GM21526 (cell line): ENCODE results near the gene RET.

Experiments
- ATAC-seq: cut with Tn5 transposase; IDR thresholded peaks from one replicate; pipeline ENCODE4 v1.9.1; 2021; ENCODE audit warnings: moderate library complexity; ENCODE audit not compliant: unreplicated experiment, low FRiP score

RET gene

DNA sequence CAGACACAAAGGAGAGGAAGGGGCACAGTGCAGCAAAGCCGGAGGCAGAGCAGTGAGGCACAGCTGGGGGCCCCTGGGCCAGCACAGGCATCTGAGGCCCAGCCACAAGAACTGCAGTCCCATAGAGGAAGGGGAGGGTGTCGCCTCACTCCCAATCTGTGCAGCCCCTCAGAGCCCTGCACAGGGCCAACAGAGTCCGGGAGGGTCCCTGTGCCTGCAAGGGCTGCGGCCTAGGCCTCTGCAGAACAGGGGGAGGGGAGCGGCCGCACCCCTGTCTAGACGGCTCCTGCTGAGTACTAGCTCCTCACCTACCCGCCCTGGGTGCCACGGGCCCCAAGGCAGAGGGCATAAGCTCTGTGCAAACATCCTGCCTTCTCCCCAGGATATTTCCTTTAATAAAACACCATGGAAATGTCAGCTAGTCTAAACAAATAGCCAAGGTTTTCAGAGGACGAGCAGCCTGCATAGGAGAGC lies 32.4 kb upstream of the RET start:
- ATAC-seq: no peak

DNA sequence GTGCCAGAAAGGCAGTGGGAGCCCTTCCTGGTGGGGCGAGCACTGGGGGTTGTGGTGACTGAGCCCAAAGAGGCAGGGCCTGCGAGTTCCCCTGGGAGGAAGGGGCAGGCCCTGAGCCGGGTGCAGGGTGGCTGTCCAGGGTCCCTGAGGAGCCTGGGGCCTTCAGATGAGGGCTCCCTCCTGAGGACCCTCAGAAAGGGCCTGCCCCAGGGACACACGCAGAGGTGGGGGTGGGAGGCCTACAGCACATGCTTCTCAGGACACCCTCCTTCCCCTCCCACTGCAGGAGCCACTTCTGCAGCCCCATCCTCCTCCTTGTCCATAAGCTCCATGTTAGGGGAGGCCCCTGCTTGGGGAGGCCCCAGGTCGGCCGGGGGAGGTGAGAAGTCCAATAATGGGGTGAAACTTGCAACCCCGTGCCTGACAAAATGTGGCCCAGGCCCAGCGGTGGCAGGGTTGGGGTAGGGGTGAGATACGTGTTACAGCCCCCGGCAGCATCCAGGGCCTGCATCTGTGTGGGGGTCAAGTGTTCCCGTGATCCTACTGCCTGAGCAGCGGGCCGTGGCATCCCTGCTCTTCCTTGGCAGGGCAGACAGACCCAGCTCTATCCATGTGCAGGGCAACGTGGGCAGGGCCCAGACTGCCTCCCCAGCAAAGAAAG lies 31.8 kb upstream of the RET start:
- no peak for ATAC-seq

DNA sequence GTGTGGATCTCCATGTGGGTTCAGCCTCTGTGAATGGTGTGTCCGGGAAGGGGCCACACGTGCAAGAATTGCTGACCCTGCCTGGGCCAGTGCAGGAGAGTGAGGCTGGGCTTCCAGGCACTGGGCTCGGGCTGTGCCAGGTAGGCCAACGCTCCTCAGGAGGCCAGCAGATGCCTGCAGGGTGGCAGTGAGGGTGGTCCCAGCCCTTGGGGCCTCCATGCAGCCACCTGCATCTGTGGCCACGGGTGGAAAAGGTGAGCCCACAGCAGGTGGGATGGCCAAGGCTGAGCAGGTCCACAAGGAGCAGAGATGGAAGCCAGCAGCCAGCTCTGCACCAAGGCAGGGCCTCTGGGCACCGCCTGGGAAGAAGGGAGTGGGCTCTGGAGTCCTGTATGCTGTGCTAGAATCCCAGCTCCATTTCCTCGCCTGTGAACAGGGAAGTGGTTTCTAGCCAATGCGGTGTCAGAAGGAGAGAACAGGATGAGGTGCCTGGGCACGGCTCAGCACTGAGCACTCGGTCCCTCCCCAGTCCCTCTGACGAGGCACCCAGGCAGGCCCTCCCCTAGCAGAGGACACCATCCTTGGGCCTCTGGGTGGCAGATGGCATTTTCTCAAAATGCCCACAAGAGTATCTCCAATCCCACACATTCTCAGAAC lies 31.1 kb upstream of the RET start:
- no peak for ATAC-seq

DNA sequence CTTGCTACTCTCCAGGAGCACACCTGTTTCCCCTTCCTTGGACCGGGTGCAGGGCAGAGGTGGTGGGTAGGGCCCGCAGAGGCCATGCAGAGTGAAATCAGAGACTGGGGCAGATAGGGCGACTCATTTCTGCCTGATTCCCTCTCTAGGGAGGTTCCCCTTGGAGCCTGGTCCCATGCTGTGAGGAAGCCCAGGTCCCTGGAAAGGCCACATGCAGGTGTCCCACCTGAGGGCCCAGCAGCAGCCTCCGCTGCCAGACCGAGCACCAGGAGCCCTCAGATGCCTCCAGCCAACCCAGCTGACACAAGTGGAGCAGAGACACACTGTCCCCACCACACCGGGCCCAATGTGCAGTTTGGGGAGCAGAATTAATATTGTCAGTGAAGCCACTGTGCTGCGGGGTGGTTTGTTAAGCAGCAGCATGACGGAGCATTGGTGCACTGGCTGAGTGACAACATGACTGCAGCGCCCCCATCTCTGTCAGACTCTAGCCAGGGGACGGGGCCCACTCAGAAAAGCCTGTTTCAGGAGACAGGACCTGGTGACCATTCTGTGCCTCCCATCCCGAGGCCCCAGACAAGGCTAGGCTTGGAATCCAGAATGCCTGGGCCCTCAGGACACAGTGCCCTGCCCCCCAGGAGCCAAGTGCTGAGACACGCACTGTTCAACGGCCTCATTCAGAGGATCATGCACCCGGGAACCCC lies 30.4 kb upstream of the RET start:
- no peak for ATAC-seq

DNA sequence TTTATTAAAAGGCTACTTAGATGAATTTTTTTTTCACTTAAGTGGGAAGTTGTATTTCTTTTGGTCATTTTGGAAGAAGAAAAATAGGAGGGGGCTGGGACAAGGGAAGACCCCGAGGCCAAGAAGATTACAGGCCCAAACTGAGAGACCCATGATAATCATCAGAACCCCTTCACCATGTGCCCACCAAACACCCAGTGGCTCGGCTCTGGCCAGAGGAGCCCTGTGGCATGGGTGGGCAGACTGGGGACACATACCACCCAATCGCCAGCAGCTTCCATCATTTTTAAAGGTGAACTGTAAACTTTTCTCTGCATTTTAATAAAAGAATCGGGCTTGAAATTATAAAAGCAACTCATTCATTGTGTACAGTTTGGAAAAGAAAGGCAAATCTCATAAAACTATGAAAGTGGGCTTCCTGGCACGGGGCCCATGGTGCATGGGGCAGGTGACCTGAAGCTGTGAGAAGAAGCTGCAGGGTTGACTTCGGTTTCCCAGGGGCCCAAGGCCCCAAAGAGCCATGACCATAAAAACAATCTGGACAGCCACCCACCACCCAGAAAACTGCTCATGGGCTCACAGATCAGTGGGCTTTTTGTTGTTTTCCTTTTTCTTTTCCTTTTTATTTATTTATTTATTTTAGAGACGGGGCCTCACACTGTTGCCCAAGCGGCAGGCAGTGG lies 29.4 kb upstream of the RET start:
- ATAC-seq: no peak

DNA sequence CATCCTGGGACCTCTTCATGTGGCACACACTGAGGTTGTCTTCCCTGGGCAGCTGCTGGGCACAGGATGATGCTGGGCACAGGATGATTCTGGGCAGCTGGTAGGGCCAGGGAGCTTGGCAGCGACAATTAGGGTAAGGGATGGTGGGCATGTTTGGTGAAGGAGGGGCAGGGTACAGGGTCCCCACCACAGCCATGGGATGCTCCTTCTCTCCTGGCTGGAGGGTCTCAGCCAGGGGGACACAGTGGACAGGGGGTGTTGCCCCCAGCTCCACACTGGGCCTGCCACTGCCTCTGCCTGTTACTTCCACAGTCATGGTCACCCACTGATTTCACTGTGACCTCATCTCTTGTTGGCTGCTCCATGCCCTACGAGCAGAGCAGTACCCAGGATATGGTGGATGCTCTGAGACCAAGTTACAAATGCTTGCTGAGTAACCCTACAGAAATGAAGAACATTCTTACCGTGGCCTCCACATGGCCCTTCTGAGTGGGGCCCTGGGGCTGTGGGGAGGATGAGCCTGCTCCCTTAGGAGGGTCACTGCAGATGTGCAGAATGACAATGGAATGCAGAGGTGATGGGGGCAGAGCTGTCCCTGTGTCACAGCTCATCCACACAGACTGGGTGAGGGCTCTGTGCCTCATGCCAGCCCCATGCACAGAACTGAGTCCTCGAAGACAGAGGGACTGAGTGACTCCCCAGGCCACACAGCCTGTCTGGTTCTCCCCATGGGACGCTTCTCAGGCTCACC lies 28.4 kb upstream of the RET start:
- ATAC-seq: no peak

DNA sequence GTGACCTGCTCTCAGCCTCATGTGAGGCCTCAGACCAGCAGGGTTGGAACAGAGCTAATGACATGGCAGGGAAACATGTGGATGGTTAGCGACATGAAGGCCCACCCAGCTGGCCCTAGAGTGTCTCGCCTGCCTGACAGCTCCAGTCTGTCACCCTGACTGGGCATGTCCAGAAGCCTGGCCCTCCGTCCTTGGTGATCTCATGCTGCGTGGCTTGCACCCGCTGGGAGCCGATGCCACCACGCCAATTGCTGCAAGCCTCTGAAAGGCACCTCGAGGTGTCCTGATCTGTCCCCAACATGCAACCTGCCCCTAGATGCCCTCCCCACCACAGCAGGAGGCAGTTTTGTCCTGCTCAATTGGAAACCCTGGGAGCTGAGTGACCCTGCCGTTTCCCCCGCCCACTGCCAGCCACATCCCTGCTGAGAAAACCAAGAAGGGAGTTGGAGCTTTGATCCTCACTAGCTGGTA lies 27.8 kb upstream of the RET start:
- no peak for ATAC-seq

DNA sequence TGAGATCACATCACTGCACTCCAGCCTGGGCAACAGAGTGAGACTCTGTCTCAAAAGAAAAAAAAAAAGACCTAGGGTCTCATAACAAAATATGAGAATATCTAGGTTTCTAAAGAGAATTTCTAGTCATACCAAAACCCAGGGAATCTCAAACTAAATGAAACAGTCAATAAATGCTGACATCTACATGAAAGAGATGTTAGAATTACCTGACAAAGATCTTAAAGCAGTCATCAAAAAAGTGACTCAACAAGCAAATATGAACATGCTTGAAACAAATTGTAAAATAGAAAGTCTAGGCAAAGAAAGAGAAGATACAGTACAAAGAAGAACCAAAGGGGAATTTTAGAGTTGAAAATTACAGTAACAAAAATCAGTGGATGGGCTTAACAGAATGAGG lies 26.9 kb upstream of the RET start:
- ATAC-seq: no peak

DNA sequence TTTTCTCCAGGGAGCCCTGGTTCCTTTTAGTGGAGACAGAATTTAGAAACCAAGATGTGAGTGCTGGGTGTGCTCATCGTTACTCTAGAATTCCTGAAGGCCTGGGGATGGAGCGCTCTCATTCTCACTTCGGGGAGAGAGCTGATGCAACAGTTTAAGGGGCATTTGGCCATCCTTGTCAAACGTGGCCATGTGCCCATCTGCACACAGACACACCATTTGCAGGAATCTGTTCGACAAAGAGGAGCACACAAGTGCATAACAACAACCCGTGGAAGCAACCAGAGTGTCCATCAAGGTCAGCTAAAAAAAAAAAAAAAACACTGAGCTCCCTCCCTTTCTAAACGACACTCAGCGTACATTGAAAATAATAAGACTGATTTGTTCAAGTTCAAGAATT lies 23.0 kb upstream of the RET start:
- no peak for ATAC-seq

DNA sequence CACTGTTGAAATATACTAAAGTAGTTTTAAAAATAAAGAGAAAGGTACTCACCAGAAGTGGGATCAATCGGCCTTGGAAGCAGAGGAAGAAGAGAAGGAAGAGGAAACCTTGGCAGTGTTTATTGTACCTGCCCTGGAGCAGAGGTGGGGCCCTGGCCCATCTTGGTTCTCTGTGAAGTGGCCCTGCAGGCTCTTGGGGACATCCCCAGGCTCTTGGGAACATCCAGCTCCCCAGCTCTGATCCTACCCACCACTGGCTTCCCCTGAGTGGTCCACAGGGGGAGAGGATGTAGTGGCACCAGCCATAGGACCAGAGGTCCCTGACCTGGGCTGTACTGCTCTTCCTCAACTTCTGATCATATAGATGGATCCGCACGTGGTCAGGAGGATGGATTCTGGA lies 22.3 kb upstream of the RET start:
- no peak for ATAC-seq

DNA sequence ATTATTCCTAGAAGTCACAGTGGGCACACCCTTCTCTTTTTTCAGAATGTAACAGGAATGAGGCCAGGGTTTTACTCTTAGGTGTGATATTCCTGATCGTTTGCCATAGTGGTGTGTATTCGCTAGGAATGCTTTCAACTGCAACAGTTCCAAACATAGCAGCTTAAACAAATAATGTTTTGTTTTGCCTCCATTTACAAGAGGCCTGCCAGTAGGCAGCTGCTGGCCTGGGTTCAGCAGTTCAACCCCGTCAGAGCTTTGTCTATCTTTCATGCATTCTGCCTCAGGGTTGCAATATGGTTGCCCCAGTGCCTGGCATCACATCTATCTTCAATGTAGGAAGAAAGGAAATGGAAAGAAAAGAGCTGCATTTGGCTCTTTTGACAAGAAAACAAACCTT lies 21.7 kb upstream of the RET start:
- no peak for ATAC-seq

DNA sequence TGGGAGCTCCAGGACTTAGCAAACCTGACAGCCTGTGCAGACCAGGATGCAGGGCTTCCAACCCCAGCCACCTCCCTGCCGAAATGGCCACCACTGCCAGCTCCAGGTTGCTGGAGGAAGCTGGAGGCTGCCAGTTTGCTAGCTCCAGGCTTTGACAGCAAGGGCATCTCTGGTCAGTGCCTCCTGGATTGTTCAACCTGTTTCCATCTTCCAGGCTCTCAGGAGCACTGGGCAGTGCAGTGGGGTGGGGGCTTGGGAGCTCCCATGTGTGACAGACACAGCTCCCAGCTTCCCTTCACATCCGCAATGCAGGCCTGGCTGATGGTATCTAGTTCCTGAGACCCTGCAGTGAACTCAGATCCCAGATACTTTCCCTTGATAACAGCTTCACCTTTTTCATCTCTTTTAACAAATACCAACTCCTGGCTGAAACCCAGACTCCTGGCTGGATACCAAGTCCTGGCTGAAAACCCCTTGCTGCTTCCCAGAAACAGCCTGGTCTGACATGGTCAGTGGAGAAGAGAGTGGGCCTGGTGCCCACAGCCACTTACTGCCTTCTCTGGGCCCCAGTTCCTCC lies 20.8 kb upstream of the RET start:
- ATAC-seq: no peak

DNA sequence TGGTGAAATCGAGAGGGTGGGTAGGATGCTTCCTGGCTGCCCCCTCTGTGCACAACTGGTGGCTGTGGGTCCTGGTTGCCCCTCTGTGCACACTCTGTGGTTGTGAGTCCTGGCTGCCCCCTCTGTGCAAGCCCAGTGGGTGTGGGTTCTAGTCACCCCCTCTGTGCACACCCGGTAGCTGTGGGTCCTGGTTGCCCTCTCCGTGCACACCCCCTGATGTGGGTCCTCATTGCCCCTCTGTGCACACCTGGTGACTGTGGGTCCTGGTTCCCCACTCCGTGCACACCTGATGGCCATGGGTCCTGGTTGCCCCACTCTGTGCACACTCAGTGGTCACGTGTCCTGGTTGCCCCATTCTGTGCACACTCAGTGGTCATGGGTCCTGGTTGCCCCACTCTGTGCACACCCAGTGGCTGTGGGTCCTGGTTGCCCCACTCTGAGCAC lies 20.3 kb upstream of the RET start:
- ATAC-seq: no peak

DNA sequence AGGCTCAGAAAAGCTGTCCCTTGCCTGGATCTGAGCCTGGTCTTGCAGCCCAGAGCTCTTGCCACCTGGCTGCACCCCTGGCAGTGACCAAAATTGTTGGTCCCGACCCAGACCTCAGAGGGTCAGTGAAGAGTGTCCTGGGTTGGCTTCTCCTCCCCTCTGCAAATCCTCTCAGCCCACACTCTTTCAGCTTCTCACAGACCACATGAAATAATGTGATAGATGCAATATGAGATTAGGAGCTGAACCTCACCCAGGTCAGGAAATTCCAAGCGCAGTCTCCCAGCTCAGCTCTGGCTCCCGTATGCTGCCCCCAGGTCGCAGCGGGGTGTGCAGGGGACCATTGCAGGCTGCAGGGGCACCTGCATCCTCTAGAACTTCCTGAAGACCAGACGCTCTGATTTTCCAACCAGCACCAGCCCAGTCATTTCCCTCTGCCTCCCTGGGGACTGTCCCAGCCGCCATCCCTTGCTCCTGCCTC lies 19.6 kb upstream of the RET start:
- no peak for ATAC-seq

DNA sequence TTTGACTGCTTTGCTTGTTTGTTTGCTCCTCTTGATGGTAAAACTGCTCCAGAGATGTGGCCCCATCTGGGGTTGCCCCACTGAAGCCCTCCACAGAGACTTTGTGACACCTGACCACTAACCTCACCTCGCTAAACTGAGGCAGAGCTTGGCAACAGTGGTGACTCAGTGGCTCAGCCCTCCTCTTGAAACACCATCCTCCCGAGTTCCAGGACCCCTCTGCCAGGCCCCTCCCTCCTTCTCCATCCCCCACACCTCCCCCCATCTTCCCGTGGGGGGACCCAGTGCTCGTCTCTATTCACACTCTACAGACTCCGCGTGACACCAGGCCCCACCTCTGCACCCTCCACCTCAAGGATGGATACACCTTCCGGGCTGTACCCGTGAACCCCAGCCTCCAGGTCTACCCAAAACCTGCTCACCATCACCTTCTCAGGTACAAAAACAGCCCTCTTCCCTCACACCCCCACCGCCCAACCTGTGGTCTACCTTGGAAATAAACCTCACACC lies 19.0 kb upstream of the RET start:
- no peak for ATAC-seq

DNA sequence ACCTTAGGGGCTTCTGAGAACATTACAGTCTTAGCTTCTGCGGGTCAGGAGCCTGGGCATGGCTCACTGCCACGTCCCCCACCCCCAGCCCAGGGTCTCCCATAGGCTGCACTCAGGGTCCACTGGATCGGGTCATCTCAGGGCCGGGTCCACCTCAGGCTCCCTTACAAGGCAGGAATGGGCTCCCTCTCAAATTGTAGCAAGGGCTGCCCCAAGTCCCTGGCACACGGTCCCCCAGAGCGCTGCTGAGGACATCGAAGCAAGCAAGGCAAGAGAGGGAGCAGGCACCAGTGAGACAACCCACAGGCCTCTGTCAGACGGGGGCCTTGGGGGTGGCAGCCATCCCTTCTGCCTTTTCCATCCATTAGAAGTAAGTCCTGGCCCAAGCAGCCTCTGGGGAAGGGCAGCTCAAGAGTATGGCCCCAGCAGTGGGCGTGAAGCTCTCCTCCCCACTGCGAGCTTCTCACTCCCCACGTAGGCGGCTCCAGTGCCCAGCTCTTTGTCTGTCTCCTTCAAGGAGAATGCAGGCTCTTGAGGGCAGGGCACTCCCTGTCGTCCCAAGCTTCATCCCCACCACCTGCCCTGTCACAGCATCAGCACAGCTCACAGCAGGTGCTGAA lies 18.0 kb upstream of the RET start:
- no peak for ATAC-seq

DNA sequence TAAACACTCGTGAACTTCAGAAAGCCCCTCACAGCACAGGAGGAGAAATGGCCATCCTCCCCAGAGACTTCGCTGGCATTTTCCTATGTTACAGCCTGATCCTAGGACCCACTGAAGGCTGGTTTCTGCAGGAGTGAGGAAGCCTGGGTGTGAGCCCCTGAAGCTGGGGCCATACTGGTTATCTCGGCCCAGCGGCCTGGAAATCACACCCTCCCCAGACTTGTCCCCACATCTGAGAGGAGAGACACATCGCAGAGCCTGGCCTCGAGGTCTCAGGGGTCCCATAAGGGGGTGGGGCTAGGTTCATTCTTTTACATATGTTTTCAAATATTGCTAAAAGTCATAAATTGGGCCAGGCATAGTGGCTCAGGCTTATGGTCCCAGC lies 17.5 kb upstream of the RET start:
- no peak for ATAC-seq

DNA sequence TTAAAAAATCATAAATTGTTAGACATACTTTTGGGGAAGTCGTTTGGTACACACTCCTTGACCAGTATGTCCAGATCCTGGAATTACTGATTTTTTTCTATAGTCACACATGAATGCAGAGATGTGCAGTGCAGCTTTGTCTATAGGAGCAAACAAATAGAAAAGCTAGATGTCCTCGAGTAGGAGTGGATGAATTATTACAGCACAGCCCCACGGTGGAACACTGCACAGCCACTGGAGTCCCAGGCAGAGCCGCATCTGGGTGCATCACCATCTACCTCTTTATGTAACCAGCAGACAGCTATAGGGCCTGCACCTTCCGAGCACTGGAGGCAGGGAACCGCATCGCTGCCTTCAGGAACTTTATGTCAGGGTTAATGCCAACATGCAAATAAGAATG lies 17.0 kb upstream of the RET start:
- ATAC-seq: no peak

DNA sequence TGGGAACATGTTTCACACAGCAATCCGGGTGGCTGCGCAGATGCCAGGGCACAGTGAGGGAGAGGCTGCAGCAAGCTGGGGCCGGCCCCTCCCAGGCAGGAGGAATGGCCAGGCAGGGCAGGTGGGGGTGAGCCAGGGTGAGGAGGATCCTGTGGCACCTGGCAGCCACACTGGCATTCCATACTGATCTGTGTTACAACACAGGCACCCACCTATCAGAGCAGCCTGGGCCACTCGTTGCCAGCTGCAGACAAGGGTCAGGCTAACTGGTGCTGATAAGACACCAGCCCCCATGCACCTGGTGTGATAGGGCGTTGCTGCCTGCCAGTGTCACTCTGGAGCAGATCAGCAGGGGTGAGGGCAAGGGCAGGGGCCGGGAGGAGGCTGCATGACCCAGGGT lies 16.6 kb upstream of the RET start:
- ATAC-seq: no peak
